Effector memory CD4-positive, alpha-beta T cell (primary cell): Measurements from ENCODE around the gene ZNF883.

Source experiments
- DNase-seq, 3 donors: peaks; one replicate each; pipeline ENCODE4 v3.0.0-alpha.2; 2020
- H3K27ac ChIP-seq: 2 replicates; pipeline ENCODE4 v1.7.0; 2013; ENCODE audit warnings: mild to moderate bottlenecking, low read length, moderate library complexity; ENCODE audit not compliant: insufficient read depth, poor library complexity, severe bottlenecking
- H3K27me3 ChIP-seq: replicated peaks from 2 replicates; pipeline ENCODE4 v1.7.0; 2013; ENCODE audit warnings: mild to moderate bottlenecking, low read length; ENCODE audit not compliant: insufficient read depth, control insufficient read depth, poor library complexity, severe bottlenecking
- H3K36me3 ChIP-seq: 2 replicates; pipeline ENCODE4 v1.7.0; 2013; ENCODE audit warnings: mild to moderate bottlenecking, low read length, moderate library complexity; ENCODE audit not compliant: control insufficient read depth, insufficient read depth
- H3K4me1 ChIP-seq: 2 replicates; pipeline ENCODE4 v1.7.0; 2013; ENCODE audit warnings: low read length, mild to moderate bottlenecking; ENCODE audit not compliant: control insufficient read depth, insufficient read depth, poor library complexity, severe bottlenecking
- H3K4me3 ChIP-seq: 2 replicates; pipeline ENCODE4 v1.7.0; 2013; ENCODE audit warnings: low read length, low read depth, mild to moderate bottlenecking; ENCODE audit not compliant: insufficient read depth, poor library complexity, severe bottlenecking
- H3K9me3 ChIP-seq: 2 replicates; pipeline ENCODE4 v1.7.0; 2013; ENCODE audit warnings: mild to moderate bottlenecking, low read length, moderate library complexity; ENCODE audit not compliant: control insufficient read depth

The ZNF883 gene

DNA sequence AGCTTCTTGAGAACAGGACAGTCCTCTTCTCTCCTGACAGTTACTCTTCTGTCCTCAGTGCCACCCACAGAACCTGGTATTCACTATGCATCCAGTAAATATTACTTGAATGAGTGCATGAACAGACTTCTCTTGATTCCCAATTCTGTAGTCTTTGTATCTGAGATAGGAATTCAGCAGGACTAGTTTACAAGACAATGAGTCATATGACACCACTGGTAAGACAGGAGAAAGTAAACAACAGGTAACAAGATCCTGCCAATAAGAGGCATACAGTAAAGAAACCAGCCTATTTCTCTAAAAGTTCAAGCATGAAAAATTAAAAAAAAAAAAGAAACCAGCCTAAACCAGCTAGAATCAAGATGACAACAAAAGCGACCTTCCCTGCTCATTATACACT, 6.2 kb downstream of the ZNF883 start:
- no peak overlapping the region for H3K27ac ChIP-seq
- no peak for DNase-seq
- no peaks in the 10 kb centered on the region for H3K4me1 ChIP-seq
- no peak overlapping the region for H3K4me3 ChIP-seq
- H3K27me3 ChIP-seq, result no peaks in the 10 kb centered on the region
- no peaks in the 10 kb centered on the region for H3K36me3 ChIP-seq
- H3K9me3 ChIP-seq, result peaks cover 4% of the 10 kb centered on the region

- Histone ChIP-seq H3K27ac (no peak overlapping the region), H3K36me3 (no peaks in the 10 kb centered on the region), H3K4me1 (no peaks in the 10 kb centered on the region), H3K4me3 (no peak overlapping the region), H3K27me3 (no peaks in the 10 kb centered on the region), H3K9me3 (peaks cover 34% of the 10 kb centered on the region)
- DNase-seq, result no peak
Observed at GRCh38 chr9:112997236-112997941, 14.6 kb downstream of the ZNF883 start.

DNA sequence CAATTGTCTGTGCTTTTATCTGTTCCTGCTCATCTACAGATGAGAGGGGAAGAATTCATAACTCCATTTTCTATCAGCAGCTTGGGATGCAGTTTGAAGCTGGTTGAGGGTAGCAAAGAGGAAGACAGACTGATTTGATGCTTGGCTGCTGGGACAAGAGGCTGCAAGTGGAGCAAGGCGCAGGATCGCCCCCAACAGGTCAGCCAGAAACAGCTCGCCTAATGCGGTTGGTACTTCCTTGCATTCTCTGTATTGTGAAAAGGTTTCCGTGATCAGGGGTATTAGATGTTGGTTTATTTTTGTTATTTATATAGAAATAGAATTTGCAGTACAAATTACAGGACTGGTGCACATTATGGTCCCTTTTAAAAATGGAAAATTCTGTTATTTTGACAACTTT, 40.6 kb downstream of the ZNF883 start:
- Histone ChIP-seq H3K4me1 (no peaks in the 10 kb centered on the region), H3K27ac (no peak overlapping the region), H3K9me3 (no peaks in the 10 kb centered on the region), H3K4me3 (no peak overlapping the region), H3K27me3 (no peaks in the 10 kb centered on the region), H3K36me3 (no peaks in the 10 kb centered on the region)
- DNase-seq, result no peak

DNA sequence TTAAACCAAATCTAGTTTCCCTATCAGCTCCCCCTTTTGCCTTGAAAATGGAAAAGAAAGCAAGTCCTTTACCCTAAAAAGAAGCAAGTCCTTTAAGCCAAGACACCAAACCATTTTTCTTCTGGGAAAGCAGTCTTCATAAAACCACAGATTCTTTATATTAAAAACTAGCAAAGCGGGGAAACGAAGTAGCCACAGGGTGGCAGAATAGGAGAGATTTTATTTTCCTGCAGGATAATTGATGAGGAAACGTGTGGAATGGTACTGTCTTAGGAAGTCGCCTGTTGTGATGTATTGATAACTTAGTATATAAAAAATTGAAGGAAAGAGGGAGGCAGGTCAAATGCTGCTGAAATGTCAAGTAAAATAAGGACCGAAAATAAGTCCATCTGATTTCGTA, 41.1 kb downstream of the ZNF883 start:
- DNase-seq, result no peak
- H3K36me3 ChIP-seq, result no peaks in the 10 kb centered on the region
- H3K27me3 ChIP-seq, result no peaks in the 10 kb centered on the region
- H3K27ac ChIP-seq, result no peak overlapping the region
- no peaks in the 10 kb centered on the region for H3K4me1 ChIP-seq
- H3K9me3 ChIP-seq, result no peaks in the 10 kb centered on the region
- H3K4me3 ChIP-seq, result no peak overlapping the region

DNA sequence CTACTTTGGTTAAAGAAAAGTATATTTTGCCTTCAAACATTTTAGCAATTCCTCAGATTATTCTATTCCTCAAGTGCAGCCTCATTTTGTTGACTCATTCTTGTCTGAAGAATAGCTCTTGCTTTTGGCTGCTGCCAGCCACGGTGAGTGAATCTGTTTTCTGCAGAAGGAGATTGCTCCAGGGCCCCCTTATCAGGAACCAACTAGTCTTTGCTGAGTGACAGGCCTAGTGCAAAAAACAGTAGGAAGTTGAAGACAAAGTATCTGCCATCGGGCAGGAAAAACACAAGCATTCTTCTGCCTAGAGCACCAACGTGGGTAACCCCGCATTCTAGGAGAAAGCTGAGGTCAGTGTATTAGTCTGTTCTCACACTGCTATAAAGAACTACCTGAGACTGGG, 42.3 kb downstream of the ZNF883 start:
- no peaks in the 10 kb centered on the region for H3K9me3 ChIP-seq
- H3K36me3 ChIP-seq, result no peaks in the 10 kb centered on the region
- H3K4me1 ChIP-seq, result no peaks in the 10 kb centered on the region
- no peaks in the 10 kb centered on the region for H3K27me3 ChIP-seq
- no peak overlapping the region for H3K4me3 ChIP-seq
- no peak for DNase-seq
- H3K27ac ChIP-seq, result no peak overlapping the region

DNA sequence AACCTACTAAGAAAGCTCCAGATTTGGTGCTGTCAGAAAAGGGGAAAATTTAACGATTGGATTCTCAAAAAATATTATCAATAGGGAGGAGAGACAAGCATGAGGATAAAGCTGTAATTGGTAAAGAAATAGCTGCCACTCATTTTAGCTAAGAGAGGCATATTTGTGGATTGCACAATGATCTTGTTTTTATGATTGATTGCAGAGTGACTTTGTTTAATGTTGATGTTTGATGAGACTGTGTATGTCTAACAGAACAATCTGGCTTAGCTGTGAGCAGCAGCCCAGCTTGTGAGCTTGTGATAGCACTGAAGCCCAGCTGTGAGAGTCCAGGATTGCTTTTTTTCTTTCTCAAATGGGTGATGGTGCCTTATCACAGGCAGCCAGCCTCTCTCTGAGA, 56.4 kb downstream of the ZNF883 start:
- no peaks in the 10 kb centered on the region for H3K36me3 ChIP-seq
- no peaks in the 10 kb centered on the region for H3K27me3 ChIP-seq
- no peak overlapping the region for H3K27ac ChIP-seq
- H3K9me3 ChIP-seq, result no peaks in the 10 kb centered on the region
- no peak overlapping the region for H3K4me3 ChIP-seq
- no peak for DNase-seq
- no peaks in the 10 kb centered on the region for H3K4me1 ChIP-seq

GRCh38 chr9:112945620-112946208, 66.3 kb downstream of the ZNF883 start:
- H3K4me1 ChIP-seq, result no peaks in the 10 kb centered on the region
- no peaks in the 10 kb centered on the region for H3K9me3 ChIP-seq
- no peak for DNase-seq
- H3K36me3 ChIP-seq, result no peaks in the 10 kb centered on the region
- H3K27ac ChIP-seq, result no peak overlapping the region
- H3K4me3 ChIP-seq, result no peak overlapping the region
- no peaks in the 10 kb centered on the region for H3K27me3 ChIP-seq

DNA sequence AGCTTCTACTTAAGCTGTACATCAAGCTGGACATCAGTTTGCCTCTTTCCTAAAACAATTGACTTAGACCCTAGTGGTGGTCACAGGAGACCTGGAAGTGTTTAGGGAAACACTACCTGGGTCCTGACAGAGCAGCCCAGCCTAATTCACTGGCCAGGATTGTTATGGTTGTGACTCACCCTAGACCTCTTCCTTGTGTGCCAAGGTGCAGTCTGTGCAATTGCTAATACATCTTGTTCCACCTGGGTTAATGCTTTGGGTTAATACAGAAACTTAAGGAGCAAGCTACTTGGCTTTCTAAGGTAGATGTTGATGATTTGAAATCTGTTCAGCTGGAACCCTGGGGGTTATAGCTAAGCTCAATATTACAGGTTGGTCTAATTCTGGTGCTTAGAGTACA, 72.6 kb downstream of the ZNF883 start:
- no peak overlapping the region for H3K4me3 ChIP-seq
- no peak overlapping the region for H3K27ac ChIP-seq
- no peaks in the 10 kb centered on the region for H3K27me3 ChIP-seq
- H3K9me3 ChIP-seq, result no peaks in the 10 kb centered on the region
- DNase-seq, result no peak
- H3K36me3 ChIP-seq, result no peaks in the 10 kb centered on the region
- H3K4me1 ChIP-seq, result no peaks in the 10 kb centered on the region

DNA sequence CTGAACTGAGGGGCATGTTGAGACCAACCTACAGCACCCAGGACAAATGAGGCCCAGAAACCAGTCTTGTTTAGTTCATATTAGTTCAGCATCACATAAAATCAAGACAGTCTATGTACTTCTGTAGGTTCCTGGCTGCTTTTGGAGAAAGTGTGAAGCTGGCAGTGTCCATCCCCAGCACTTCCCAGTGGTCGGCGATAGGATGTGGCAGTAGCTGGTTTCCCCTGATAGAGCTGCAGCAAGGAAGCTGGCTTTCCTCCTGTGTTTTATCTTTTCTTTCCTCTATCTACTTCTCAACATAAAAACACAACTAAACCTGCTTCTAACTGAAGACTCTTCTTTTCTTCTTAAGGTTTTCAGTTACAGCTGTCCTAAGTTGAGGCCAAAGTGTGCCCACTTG, 78.3 kb downstream of the ZNF883 start:
- Histone ChIP-seq H3K4me1 (no peaks in the 10 kb centered on the region), H3K36me3 (no peaks in the 10 kb centered on the region), H3K27me3 (no peaks in the 10 kb centered on the region), H3K9me3 (no peaks in the 10 kb centered on the region), H3K27ac (no peak overlapping the region), H3K4me3 (no peak overlapping the region)
- DNase-seq, result no peak

- H3K9me3 ChIP-seq, result no peaks in the 10 kb centered on the region
- H3K4me3 ChIP-seq, result no peak overlapping the region
- DNase-seq, result no peak
- H3K36me3 ChIP-seq, result no peaks in the 10 kb centered on the region
- no peaks in the 10 kb centered on the region for H3K4me1 ChIP-seq
- H3K27ac ChIP-seq, result no peak overlapping the region
- no peaks in the 10 kb centered on the region for H3K27me3 ChIP-seq
Observed at GRCh38 chr9:112925058-112925641, 86.8 kb downstream of the ZNF883 start.
